OCI-LY3 (cell line): Measurements from ENCODE around the gene RAB4B.

Experiments
- H2AFZ ChIP-seq: fragments of 200-600, 300-600 bp; shearing (Covaris generic); 2 replicates; pipeline ENCODE4 v1.6.0; 2014; ENCODE audit warnings: antibody characterized with exemption, low read depth, low read length
- H3K27ac ChIP-seq: fragments of 200-600, 300-600 bp; sonication (generic); 2 replicates; pipeline ENCODE4 v1.5.1; 2014; ENCODE audit warnings: mild to moderate bottlenecking, low read length, moderate library complexity, mixed read lengths
- H3K27me3 ChIP-seq: fragments of 200-600, 300-600 bp; sonication (generic); 2 replicates; pipeline ENCODE4 v1.6.1; 2014; ENCODE audit warnings: low read depth, low read length, mixed read lengths
- H3K36me3 ChIP-seq: fragments of 200-600, 300-600 bp; sonication (generic); replicated peaks from 2 replicates; pipeline ENCODE3; 2014; ENCODE audit warnings: low read depth, low read length, mixed read lengths
- H3K4me1 ChIP-seq: fragments of 300-600, 200-600 bp; sonication (generic); 2 replicates; pipeline ENCODE4 v1.6.1; 2014; ENCODE audit warnings: low read length, mixed read lengths
- H3K4me2 ChIP-seq: fragments of 200-600, 300-600 bp; sonication (generic); 2 replicates; pipeline ENCODE4 v1.6.1; 2014; ENCODE audit warnings: low read length, mixed read lengths
- H3K4me3 ChIP-seq: fragments of 300-600, 200-600 bp; sonication (generic); 2 replicates; pipeline ENCODE4 v1.5.1; 2014; ENCODE audit warnings: antibody characterized with exemption, mild to moderate bottlenecking, low read length, moderate library complexity
- H3K79me2 ChIP-seq: fragments of 300-600, 200-600 bp; shearing (Covaris generic); 2 replicates; pipeline ENCODE4 v1.6.1; 2014; ENCODE audit warnings: mild to moderate bottlenecking, low read length, mixed read lengths
- H3K9ac ChIP-seq: fragments of 300-600, 200-600 bp; shearing (Covaris generic); 2 replicates; pipeline ENCODE4 v1.6.0; 2014; ENCODE audit warnings: mild to moderate bottlenecking, low read length, moderate library complexity
- H3K9me3 ChIP-seq: fragments of 200-600, 300-600 bp; shearing (Covaris generic); 2 replicates; pipeline ENCODE4 v1.6.1; 2014; ENCODE audit warnings: low read length, mixed read lengths; ENCODE audit not compliant: insufficient read depth
- H4K20me1 ChIP-seq: fragments of 200-600, 300-600 bp; sonication (generic); 2 replicates; pipeline ENCODE4 v1.6.1; 2016; ENCODE audit warnings: low read length, mixed read lengths; ENCODE audit not compliant: insufficient read depth
- EZH2phosphoT487 ChIP-seq: fragments of 200-600 bp; shearing (Covaris generic); IDR thresholded peaks from 2 replicates; pipeline ENCODE4 v1.6.1; 2018; ENCODE audit warnings: antibody characterized with exemption, mixed run types, low read depth
- TF ChIP-seq, protein P1 (sequence below): fragments of 200-600, 300-600 bp; sonication (generic); IDR thresholded peaks from 2 replicates; pipeline ENCODE4 v1.5.1; 2014; ENCODE audit warnings: antibody characterized with exemption, low read length, low read depth

The RAB4B gene

DNA sequence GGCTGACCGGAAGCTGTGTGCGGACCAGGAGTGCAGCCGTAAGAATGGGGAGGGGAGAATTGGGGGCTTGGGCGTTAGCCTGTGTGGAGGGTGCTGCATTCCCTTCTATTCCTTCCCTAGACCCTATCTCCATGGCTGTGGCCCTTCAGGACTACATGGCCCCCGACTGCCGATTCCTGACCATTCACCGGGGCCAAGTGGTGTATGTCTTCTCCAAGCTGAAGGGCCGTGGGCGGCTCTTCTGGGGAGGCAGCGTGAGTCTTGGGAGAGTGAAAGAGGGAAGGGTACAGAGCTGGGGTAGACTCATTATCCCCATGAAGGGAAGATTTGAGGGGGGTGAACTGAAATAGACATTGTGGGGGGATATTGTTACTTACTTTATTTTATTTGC is 2.4 kb upstream of the RAB4B start:
- H3K4me2 ChIP-seq, result no peak overlapping the region
- no peak for TF ChIP-seq EZH2phosphoT487
- TF ChIP-seq, protein P1, sequence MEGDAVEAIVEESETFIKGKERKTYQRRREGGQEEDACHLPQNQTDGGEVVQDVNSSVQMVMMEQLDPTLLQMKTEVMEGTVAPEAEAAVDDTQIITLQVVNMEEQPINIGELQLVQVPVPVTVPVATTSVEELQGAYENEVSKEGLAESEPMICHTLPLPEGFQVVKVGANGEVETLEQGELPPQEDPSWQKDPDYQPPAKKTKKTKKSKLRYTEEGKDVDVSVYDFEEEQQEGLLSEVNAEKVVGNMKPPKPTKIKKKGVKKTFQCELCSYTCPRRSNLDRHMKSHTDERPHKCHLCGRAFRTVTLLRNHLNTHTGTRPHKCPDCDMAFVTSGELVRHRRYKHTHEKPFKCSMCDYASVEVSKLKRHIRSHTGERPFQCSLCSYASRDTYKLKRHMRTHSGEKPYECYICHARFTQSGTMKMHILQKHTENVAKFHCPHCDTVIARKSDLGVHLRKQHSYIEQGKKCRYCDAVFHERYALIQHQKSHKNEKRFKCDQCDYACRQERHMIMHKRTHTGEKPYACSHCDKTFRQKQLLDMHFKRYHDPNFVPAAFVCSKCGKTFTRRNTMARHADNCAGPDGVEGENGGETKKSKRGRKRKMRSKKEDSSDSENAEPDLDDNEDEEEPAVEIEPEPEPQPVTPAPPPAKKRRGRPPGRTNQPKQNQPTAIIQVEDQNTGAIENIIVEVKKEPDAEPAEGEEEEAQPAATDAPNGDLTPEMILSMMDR, result no peak
- no peaks in the 10 kb centered on the region for H4K20me1 ChIP-seq
- H3K27me3 ChIP-seq, result no peaks in the 10 kb centered on the region
- H2AFZ ChIP-seq, result no peak overlapping the region
- H3K79me2 ChIP-seq, result 0 out of 2 replicates have a peak, but pooled peaks cover 3% of the 10 kb centered on the region
- H3K4me3 ChIP-seq, result no peak overlapping the region
- H3K9ac ChIP-seq, result no peak overlapping the region
- H3K4me1 ChIP-seq, result peaks cover 25% of the 10 kb centered on the region
- no peaks in the 10 kb centered on the region for H3K36me3 ChIP-seq
- no peaks in the 10 kb centered on the region for H3K9me3 ChIP-seq
- no peak overlapping the region for H3K27ac ChIP-seq

DNA sequence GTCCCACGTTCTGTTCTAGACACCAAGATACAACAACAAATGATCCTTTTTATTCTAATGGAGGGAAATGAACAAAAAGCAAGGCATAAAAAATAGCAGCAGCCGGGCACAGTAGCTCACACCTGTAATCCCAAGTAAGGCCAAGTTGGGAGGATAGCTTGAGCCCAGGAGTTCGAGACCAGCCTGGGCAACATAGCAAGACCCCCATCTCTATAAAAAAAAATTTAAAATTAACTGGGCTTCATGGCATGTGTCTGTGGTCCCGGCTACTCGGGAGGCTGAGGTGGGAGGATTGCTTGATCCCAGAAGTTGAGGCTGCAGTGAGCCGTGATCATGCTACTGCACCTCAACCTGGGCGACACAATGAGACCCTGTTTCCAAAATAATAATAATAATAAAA is 1.7 kb upstream of the RAB4B start:
- TF ChIP-seq, protein P1, result no peak
- TF ChIP-seq EZH2phosphoT487, result no peak
- Histone ChIP-seq H3K9me3 (no peaks in the 10 kb centered on the region), H3K4me2 (peak overlapping the region; percentile 92), H3K27me3 (no peaks in the 10 kb centered on the region), H3K27ac (peak overlapping the region; percentile 96), H4K20me1 (no peaks in the 10 kb centered on the region), H3K36me3 (no peaks in the 10 kb centered on the region), H2AFZ (no peak overlapping the region), H3K4me1 (peaks cover 27% of the 10 kb centered on the region), H3K4me3 (peak overlapping the region; percentile 84; the same call in 1 of the 2 replicates), H3K79me2 (0 out of 2 replicates have a peak, but pooled peaks cover 3% of the 10 kb centered on the region), H3K9ac (peak overlapping the region; percentile 72; the same call in 1 of the 2 replicates)

DNA sequence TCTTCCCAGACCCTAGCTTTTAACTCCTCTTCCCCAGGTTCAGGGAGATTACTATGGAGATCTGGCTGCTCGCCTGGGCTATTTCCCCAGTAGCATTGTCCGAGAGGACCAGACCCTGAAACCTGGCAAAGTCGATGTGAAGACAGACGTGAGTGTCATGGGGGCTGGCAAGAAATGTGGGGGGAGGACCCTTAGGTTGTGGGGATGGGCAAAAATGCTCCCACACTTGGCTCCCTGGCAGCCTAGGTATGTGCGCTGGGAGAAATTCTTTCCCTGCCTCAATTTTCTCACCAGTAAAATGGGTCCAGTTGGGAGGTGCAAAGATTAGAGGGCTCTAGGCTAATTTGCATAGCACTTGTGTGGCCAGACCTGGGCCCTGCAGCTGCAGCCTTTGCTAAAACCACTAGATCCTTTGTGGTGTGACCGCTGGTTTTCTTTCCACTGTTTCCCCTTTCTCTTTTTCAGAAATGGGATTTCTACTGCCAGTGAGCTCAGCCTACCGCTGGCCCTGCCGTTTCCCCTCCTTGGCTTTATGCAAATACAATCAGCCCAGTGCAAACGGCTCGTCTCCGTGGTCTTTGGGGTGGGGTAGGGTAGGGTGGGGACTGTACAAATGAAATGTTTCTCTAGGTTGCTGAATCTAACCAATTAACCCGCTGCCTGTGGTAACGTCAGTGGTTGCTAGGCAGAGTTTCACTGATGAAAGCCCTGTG is 959 bp upstream of the RAB4B start:
- H3K36me3 ChIP-seq, result peaks cover 1% of the 10 kb centered on the region
- peak overlapping the region; percentile 93 for H3K4me2 ChIP-seq
- no peak for TF ChIP-seq EZH2phosphoT487
- TF ChIP-seq, protein P1, result no peak
- H3K27ac ChIP-seq, result peak overlapping the region; percentile 96
- H4K20me1 ChIP-seq, result no peaks in the 10 kb centered on the region
- no peak overlapping the region for H2AFZ ChIP-seq
- H3K79me2 ChIP-seq, result 0 out of 2 replicates have a peak, but pooled peaks cover 3% of the 10 kb centered on the region
- peak overlapping the region; percentile 99 for H3K9ac ChIP-seq
- H3K9me3 ChIP-seq, result no peaks in the 10 kb centered on the region
- peaks cover 27% of the 10 kb centered on the region for H3K4me1 ChIP-seq
- peak overlapping the region; percentile 84 for H3K4me3 ChIP-seq
- H3K27me3 ChIP-seq, result no peaks in the 10 kb centered on the region

DNA sequence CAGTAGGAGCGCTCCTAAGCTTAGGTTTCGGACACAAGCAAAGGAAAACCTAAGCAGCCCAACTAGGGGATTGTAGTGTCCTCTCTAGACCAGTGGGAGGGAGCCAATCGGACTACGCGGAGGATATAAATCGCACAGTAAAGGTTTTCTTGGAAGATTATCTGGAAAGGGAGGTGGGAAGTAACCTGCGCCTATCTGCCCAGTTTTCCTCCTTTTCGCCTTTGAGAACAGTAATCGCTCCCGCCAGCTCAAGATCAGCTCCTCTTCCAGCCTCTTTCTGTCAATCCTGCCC is 456 bp upstream of the RAB4B start:
- Histone ChIP-seq H3K9ac (peak overlapping the region; percentile 99), H3K4me3 (peak overlapping the region; percentile 84), H3K36me3 (peaks cover 3% of the 10 kb centered on the region), H3K79me2 (0 out of 2 replicates have a peak, but pooled peaks cover 3% of the 10 kb centered on the region), H4K20me1 (no peaks in the 10 kb centered on the region), H2AFZ (no peak overlapping the region), H3K4me2 (peak overlapping the region; percentile 93), H3K4me1 (peaks cover 27% of the 10 kb centered on the region), H3K9me3 (no peaks in the 10 kb centered on the region), H3K27me3 (no peaks in the 10 kb centered on the region), H3K27ac (peak overlapping the region; percentile 96)
- no peak for TF ChIP-seq EZH2phosphoT487
- TF ChIP-seq, protein P1, result no peak
